ENCODE measurements around the gene AZIN2.

Gene AZIN2

DNA sequence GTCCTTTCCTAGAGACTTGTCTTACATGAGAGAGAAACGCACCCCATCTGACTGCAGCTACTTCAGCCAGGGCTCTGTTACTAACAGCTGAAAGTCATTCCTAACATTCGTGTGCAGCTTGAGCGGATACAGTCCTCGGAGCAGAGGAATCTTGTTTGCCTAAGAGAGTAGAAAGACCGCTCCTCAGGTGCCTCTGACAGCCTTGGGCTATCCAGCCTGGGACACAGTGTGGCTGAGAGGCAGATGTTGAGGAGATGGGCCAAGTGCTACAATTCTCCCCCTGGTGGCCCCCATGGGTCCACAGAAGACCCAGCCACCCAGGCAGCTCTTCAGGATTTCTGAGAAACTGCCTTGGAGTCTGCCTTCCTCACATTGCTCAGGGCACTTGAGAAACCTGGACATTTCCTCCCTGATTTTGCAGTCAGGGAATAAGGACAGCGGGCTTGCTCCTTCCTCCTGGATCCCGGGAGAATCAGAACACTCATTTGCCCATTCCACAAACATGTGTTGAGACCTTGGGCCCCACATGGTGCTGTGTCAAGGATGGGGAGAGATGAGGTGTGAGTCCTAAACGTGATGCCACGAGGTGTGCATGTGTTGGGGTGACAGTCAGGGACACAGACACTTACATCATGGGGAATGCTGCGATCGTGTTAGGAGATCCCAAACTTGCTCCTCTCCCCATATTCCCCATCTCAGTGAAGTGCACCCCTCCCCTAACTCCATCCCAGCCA lies 87.8 kb downstream of the AZIN2 start:
- Histone ChIP-seq H3K27ac (ENCODE audit: insufficient read depth in 1 of 2, low read depth in 1 of 2, low read length in 2 of 2, poor library complexity in 1 of 2, severe bottlenecking in 2 of 2) (no peak overlapping the region), H3K27me3 (replicated peaks in 2 of 5; ENCODE audit: control insufficient read depth in 4 of 5, insufficient read depth in 5 of 5, low read length in 4 of 5) (no peaks in the 10 kb centered on the region), H3K4me3 (ENCODE audit: control insufficient read depth in 1 of 7, extremely low read depth in 1 of 7, insufficient read depth in 4 of 7, low read depth in 2 of 7, low read length in 6 of 7) (no peak overlapping the region), H3K36me3 (ENCODE audit: control insufficient read depth in 4 of 4, insufficient read depth in 4 of 4, low read length in 3 of 4) (peaks cover 0 to 12% (median 0%) of the 10 kb centered on the region in 4 experiments), H3K9me3 (ENCODE audit: control extremely low read depth in 1 of 5, control insufficient read depth in 4 of 5, insufficient read depth in 2 of 5, low read depth in 1 of 5, low read length in 4 of 5) (peaks cover 0 to 2% (median 0%) of the 10 kb centered on the region in 5 experiments), H3K4me1 (ENCODE audit: control extremely low read depth in 1 of 4, control insufficient read depth in 4 of 4, insufficient read depth in 4 of 4, low read length in 3 of 4) (peaks cover 0 to 5% (median 0%) of the 10 kb centered on the region in 4 experiments)
- CTCF ChIA-PET = no interaction called here
- DNase-seq = no peak
- POLR2A ChIA-PET = no interaction called here
- WGBS (ENCODE audit: insufficient coverage) = 100% methylated on average over 8 of the region's 11 CpGs

- H3K4me1 ChIP-seq (ENCODE audit: control extremely low read depth in 1 of 4, control insufficient read depth in 4 of 4, insufficient read depth in 4 of 4, low read length in 3 of 4) = no peaks in the 10 kb centered on the region
- WGBS (ENCODE audit: insufficient coverage) = 95% methylated on average over 4 of the region's 11 CpGs
- H3K36me3 ChIP-seq (ENCODE audit: control insufficient read depth in 4 of 4, insufficient read depth in 4 of 4, low read length in 3 of 4) = peaks cover 0 to 12% (median 0%) of the 10 kb centered on the region in 4 experiments
- no peak for DNase-seq
- peaks cover 0 to 2% (median 0%) of the 10 kb centered on the region in 5 experiments for H3K9me3 ChIP-seq (ENCODE audit: control extremely low read depth in 1 of 5, control insufficient read depth in 4 of 5, insufficient read depth in 2 of 5, low read depth in 1 of 5, low read length in 4 of 5)
- ChIA-PET POLR2A (no interaction called here), CTCF (no interaction called here)
- no peak overlapping the region for H3K4me3 ChIP-seq (ENCODE audit: control insufficient read depth in 1 of 7, extremely low read depth in 1 of 7, insufficient read depth in 4 of 7, low read depth in 2 of 7, low read length in 6 of 7)
- H3K27me3 ChIP-seq (replicated peaks in 2 of 5; ENCODE audit: control insufficient read depth in 4 of 5, insufficient read depth in 5 of 5, low read length in 4 of 5) = no peaks in the 10 kb centered on the region
- H3K27ac ChIP-seq (ENCODE audit: insufficient read depth in 1 of 2, low read depth in 1 of 2, low read length in 2 of 2, poor library complexity in 1 of 2, severe bottlenecking in 2 of 2) = no peak overlapping the region
Measured at GRCh38 chr1:33169290-33170055, 88.5 kb downstream of the AZIN2 start.
